ENCODE results near the gene NEK9.

NEK9 gene

GRCh38 chr14:75139185-75139584, 12.3 kb upstream of the NEK9 start:
- peaks cover 15% of the 10 kb centered on the region in 2 experiments for H3K4me1 ChIP-seq (ENCODE audit: control insufficient read depth in 1 of 2, insufficient read depth in 1 of 2, low read depth in 1 of 2, low read length in 1 of 2)
- no peaks in the 10 kb centered on the region for H3K27me3 ChIP-seq
- H3K9me3 ChIP-seq: no peaks in the 10 kb centered on the region
- H3K36me3 ChIP-seq: peaks cover 12% of the 10 kb centered on the region
- no peak for TF ChIP-seq CTCF (IDR thresholded peaks at IDR 0.05)
- no peak overlapping the region for H3K4me3 ChIP-seq (ENCODE audit: low read depth in 1 of 2, low read length in 1 of 2)
- peak overlapping the region; percentile 56 for H3K27ac ChIP-seq

- Histone ChIP-seq H3K36me3 (peaks cover 12% of the 10 kb centered on the region), H3K27me3 (no peaks in the 10 kb centered on the region), H3K4me3 (ENCODE audit: low read depth in 1 of 2, low read length in 1 of 2) (no peak overlapping the region), H3K9me3 (no peaks in the 10 kb centered on the region), H3K27ac (peak overlapping the region; percentile 56), H3K4me1 (ENCODE audit: control insufficient read depth in 1 of 2, insufficient read depth in 1 of 2, low read depth in 1 of 2, low read length in 1 of 2) (peaks cover 9 to 10% of the 10 kb centered on the region in 2 experiments)
- TF ChIP-seq CTCF (IDR thresholded peaks at IDR 0.05): no peak
These were observed 11.6 kb upstream of the NEK9 start for GRCh38 chr14:75138492-75138891.

GRCh38 chr14:75134644-75135043, 7.8 kb upstream of the NEK9 start:
- Histone ChIP-seq H3K36me3 (peaks cover 12% of the 10 kb centered on the region), H3K4me3 (ENCODE audit: low read depth in 1 of 2, low read length in 1 of 2) (no peak overlapping the region), H3K9me3 (no peaks in the 10 kb centered on the region), H3K4me1 (ENCODE audit: control insufficient read depth in 1 of 2, insufficient read depth in 1 of 2, low read depth in 1 of 2, low read length in 1 of 2) (peaks cover 12 to 17% of the 10 kb centered on the region in 2 experiments), H3K27ac (no peak overlapping the region), H3K27me3 (no peaks in the 10 kb centered on the region)
- TF ChIP-seq CTCF (IDR thresholded peaks at IDR 0.05): no peak

DNA sequence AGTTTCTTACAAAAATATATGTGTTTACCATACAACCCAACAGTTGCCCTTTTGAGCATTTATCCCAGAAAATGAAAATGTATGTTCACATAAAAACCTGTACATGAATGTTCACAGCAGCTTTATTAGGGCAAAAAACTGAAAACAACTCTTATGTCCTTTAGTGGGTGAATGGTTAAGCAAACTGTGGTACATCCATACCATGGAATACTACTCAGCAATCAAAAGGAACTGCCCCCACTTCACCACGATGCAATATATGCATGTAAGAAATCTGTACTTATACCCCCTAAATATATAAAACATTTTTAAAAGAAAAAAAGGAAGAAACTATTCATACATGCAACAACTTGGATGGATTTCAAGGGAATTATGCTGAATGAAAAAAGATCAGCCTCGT, 6.7 kb upstream of the NEK9 start:
- H3K4me3 ChIP-seq (ENCODE audit: low read depth in 1 of 2, low read length in 1 of 2): no peak overlapping the region
- H3K27me3 ChIP-seq: no peaks in the 10 kb centered on the region
- H3K9me3 ChIP-seq: no peaks in the 10 kb centered on the region
- H3K36me3 ChIP-seq: peaks cover 12% of the 10 kb centered on the region
- H3K4me1 ChIP-seq (ENCODE audit: control insufficient read depth in 1 of 2, insufficient read depth in 1 of 2, low read depth in 1 of 2, low read length in 1 of 2): peaks cover 8 to 12% of the 10 kb centered on the region in 2 experiments
- no peak for TF ChIP-seq CTCF (IDR thresholded peaks at IDR 0.05)
- H3K27ac ChIP-seq: peak overlapping the region; percentile 29

DNA sequence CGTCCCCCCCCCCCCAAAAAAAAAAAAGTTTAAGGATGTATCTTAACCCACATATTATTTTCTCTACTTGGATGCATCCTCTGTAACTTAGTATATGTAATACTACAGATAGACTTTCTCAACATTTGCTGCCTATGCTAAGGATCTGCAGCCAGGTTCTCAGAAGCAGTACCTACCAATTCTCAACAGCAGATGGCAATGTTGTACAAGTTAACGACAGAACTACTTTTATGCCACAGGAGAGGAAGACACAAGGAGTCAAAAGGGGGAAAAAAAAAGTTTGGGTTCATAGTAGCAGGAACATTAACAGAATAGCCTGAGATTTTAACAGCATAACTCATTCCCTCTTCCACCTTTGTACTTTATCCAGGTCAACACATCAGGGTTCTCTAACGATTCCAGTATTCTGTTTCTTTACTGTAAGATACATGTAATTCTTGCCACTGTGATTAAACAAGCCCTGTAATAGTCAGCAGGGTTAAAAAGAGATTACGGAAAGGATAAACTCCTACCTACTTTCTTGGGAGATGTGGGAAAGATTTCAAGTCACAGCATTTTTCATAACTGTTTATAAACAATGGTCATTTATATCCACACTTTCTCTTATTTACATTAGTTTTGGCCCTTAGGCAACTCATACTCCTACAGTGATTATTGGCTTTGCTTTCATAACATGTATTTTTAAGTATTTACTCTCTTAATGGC, 5.7 kb upstream of the NEK9 start:
- H3K9me3 ChIP-seq: no peaks in the 10 kb centered on the region
- peak overlapping the region; percentile 57 for H3K27ac ChIP-seq
- peaks cover 12% of the 10 kb centered on the region for H3K36me3 ChIP-seq
- no peak overlapping the region for H3K4me3 ChIP-seq (ENCODE audit: low read depth in 1 of 2, low read length in 1 of 2)
- peaks cover 10 to 16% of the 10 kb centered on the region in 2 experiments for H3K4me1 ChIP-seq (ENCODE audit: control insufficient read depth in 1 of 2, insufficient read depth in 1 of 2, low read depth in 1 of 2, low read length in 1 of 2)
- TF ChIP-seq CTCF (IDR thresholded peaks at IDR 0.05): peak; percentile 93
- H3K27me3 ChIP-seq: no peaks in the 10 kb centered on the region

Measured in neutrophil (primary cell).